ENCODE results near the gene RAB3B. TPM values are rescaled to one million over a fixed set of nuclear protein-coding genes. Genes with fewer than 3 reads are reported as not detected.

The RAB3B gene
- total and polyA plus RNA-seq, 2 donors = 0.07 to 0.24 TPM

DNA sequence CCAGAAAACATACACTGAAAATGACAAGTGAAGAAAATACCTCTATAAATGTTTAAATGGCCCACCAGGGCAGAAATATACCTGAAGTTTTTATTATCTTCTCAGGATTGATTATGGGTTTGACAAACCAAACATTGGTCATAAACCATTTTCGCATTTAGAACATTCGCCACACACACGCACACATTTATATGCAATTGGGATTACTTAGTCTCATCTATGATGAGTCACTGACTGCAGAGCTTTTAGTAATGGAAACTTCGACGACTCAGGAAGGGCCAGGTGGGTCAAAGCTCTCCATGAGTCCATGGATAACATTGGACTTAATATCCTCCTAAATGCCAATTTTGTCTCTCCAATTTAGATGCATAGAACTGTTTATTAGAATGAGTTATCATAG lies 128.8 kb downstream of the RAB3B start:
- WGBS = 99% methylated on average over 5 of the region's 5 CpGs
- no peaks in the 10 kb centered on the region for H3K36me3 ChIP-seq (ENCODE audit: control insufficient read depth in 2 of 2, insufficient read depth in 2 of 2, low read length in 1 of 2)
- no peak overlapping the region for H3K27ac ChIP-seq (ENCODE audit: low read depth in 1 of 2, low read length in 1 of 2)
- no peaks in the 10 kb centered on the region for H3K9me3 ChIP-seq (ENCODE audit: control insufficient read depth in 2 of 2, insufficient read depth in 1 of 2, low read length in 1 of 2)
- DNase-seq (ENCODE audit: low read depth in 6 of 9, low spot score in 9 of 9) = no peak
- no peaks in the 10 kb centered on the region for H3K27me3 ChIP-seq (ENCODE audit: control insufficient read depth in 2 of 2, insufficient read depth in 1 of 2, low read length in 1 of 2)
- no peaks in the 10 kb centered on the region for H3K4me1 ChIP-seq (ENCODE audit: control insufficient read depth in 2 of 2, insufficient read depth in 2 of 2, low read length in 2 of 2)
- H3K4me3 ChIP-seq (ENCODE audit: low read length in 2 of 2) = no peak overlapping the region

- 93% methylated on average over 2 of the region's 2 CpGs for WGBS
- H3K9me3 ChIP-seq (ENCODE audit: control insufficient read depth in 2 of 2, insufficient read depth in 1 of 2, low read length in 1 of 2) = no peaks in the 10 kb centered on the region
- peaks cover 3 to 8% of the 10 kb centered on the region in 2 donors for H3K36me3 ChIP-seq (ENCODE audit: control insufficient read depth in 2 of 2, insufficient read depth in 2 of 2, low read length in 1 of 2)
Observed at GRCh38 chr1:51859735-51860134, 130.8 kb downstream of the RAB3B start.

DNA sequence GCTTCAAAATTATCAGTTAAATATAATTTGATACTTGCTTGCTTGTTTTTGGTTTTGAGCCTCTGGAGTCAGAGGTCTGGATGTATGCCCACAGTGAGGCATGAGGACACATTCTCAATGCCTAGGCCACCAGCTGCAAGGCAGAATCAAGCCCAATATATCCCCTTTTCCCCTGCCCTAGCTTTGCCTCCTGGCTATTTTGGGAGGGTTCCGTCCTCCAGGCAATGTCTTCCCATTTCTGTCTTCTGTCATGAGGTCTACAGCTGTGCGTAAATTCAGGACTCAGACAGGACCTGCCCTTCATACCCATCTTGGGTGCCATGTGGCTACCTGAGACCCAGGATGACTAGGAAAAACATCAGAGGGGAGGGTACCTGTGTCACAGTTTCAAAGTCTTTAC lies 131.2 kb downstream of the RAB3B start:
- Histone ChIP-seq H3K27ac (ENCODE audit: low read depth in 1 of 2, low read length in 1 of 2) (no peak overlapping the region), H3K36me3 (ENCODE audit: control insufficient read depth in 2 of 2, insufficient read depth in 2 of 2, low read length in 1 of 2) (peaks cover 3 to 10% of the 10 kb centered on the region in 2 donors), H3K4me1 (ENCODE audit: control insufficient read depth in 2 of 2, insufficient read depth in 2 of 2, low read length in 2 of 2) (no peaks in the 10 kb centered on the region), H3K4me3 (ENCODE audit: low read length in 2 of 2) (no peak overlapping the region), H3K27me3 (ENCODE audit: control insufficient read depth in 2 of 2, insufficient read depth in 1 of 2, low read length in 1 of 2) (no peaks in the 10 kb centered on the region), H3K9me3 (ENCODE audit: control insufficient read depth in 2 of 2, insufficient read depth in 1 of 2, low read length in 1 of 2) (no peaks in the 10 kb centered on the region)
- no peak for DNase-seq (ENCODE audit: low read depth in 6 of 9, low spot score in 9 of 9)
- 100% methylated on average over 2 of the region's 2 CpGs for WGBS

More at GRCh38 chr1:51859735-51860134, 130.8 kb downstream of the RAB3B start:
- no peak for DNase-seq (ENCODE audit: low read depth in 6 of 9, low spot score in 9 of 9)
- no peaks in the 10 kb centered on the region for H3K4me1 ChIP-seq (ENCODE audit: control insufficient read depth in 2 of 2, insufficient read depth in 2 of 2, low read length in 2 of 2)
- no peak overlapping the region for H3K27ac ChIP-seq (ENCODE audit: low read depth in 1 of 2, low read length in 1 of 2)
- H3K27me3 ChIP-seq (ENCODE audit: control insufficient read depth in 2 of 2, insufficient read depth in 1 of 2, low read length in 1 of 2) = no peaks in the 10 kb centered on the region
- no peak overlapping the region for H3K4me3 ChIP-seq (ENCODE audit: low read length in 2 of 2)

- H3K27ac ChIP-seq (ENCODE audit: low read depth in 1 of 2, low read length in 1 of 2) = no peak overlapping the region
- H3K27me3 ChIP-seq (ENCODE audit: control insufficient read depth in 2 of 2, insufficient read depth in 1 of 2, low read length in 1 of 2) = no peaks in the 10 kb centered on the region
- H3K9me3 ChIP-seq (ENCODE audit: control insufficient read depth in 2 of 2, insufficient read depth in 1 of 2, low read length in 1 of 2) = no peaks in the 10 kb centered on the region
- no peak for DNase-seq (ENCODE audit: low read depth in 6 of 9, low spot score in 9 of 9)
- H3K36me3 ChIP-seq (ENCODE audit: control insufficient read depth in 2 of 2, insufficient read depth in 2 of 2, low read length in 1 of 2) = peaks cover 3 to 11% of the 10 kb centered on the region in 2 donors
- 96% methylated on average over 1 of the region's 1 CpG for WGBS
- no peak overlapping the region for H3K4me3 ChIP-seq (ENCODE audit: low read length in 2 of 2)
- no peaks in the 10 kb centered on the region for H3K4me1 ChIP-seq (ENCODE audit: control insufficient read depth in 2 of 2, insufficient read depth in 2 of 2, low read length in 2 of 2)
Observed at GRCh38 chr1:51858892-51859291, 131.6 kb downstream of the RAB3B start.

Other genes starting within 250 kb of the RAB3B start
- 56.2 TPM for gene NRDC, start 112.0 kb downstream of the RAB3B start, total RNA-seq
- gene NRDC, start 112.0 kb downstream of the RAB3B start, polyA plus RNA-seq = 151 TPM
- gene KTI12, start 43.1 kb upstream of the RAB3B start, total RNA-seq = 7.7 TPM
- 11.1 TPM for gene KTI12, start 43.1 kb upstream of the RAB3B start, polyA plus RNA-seq
- 43.9 TPM for gene TXNDC12, start 64.5 kb upstream of the RAB3B start, total RNA-seq
- gene TXNDC12, start 64.5 kb upstream of the RAB3B start, polyA plus RNA-seq = 27.2 TPM
- 60.5 TPM for gene BTF3L4, start 65.6 kb upstream of the RAB3B start, total RNA-seq
- gene BTF3L4, start 65.6 kb upstream of the RAB3B start, polyA plus RNA-seq = 66.2 TPM
- gene ZFYVE9, start 151.4 kb upstream of the RAB3B start, total RNA-seq = 6.8 TPM
- 3.6 TPM for gene ZFYVE9, start 151.4 kb upstream of the RAB3B start, polyA plus RNA-seq

All from thymus (tissue), 11 donors.